ENCODE data around the gene LIX1. TPM values are rescaled to one million over a fixed set of nuclear protein-coding genes. Genes with fewer than 3 reads are reported as not detected.
A peak's percentile ranks its signal among the peaks of the same experiment; 100 is the strongest.

Gene LIX1
- total RNA-seq, 1 donor = under 0.01 TPM

DNA sequence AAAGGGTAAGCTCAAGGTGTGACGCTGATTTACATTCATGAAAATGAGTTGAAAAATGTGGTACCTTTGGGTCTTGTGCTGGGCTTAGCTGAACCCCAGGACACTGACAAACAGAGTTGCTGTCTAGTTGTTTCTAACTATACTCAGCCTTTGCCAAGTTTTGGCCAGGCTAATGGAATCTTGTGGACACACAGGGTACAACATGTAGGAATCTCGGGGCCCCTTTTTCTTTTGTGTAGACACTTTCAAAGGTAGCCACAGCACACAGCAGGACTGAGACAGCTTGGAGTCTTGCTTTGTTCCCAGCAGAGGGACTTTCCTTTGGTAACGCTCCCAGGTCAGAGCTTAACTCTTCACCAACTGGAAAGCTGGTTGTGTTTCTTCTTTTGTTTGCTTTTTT is 7.8 kb downstream of the LIX1 start:
- TF ChIP-seq, protein P1, sequence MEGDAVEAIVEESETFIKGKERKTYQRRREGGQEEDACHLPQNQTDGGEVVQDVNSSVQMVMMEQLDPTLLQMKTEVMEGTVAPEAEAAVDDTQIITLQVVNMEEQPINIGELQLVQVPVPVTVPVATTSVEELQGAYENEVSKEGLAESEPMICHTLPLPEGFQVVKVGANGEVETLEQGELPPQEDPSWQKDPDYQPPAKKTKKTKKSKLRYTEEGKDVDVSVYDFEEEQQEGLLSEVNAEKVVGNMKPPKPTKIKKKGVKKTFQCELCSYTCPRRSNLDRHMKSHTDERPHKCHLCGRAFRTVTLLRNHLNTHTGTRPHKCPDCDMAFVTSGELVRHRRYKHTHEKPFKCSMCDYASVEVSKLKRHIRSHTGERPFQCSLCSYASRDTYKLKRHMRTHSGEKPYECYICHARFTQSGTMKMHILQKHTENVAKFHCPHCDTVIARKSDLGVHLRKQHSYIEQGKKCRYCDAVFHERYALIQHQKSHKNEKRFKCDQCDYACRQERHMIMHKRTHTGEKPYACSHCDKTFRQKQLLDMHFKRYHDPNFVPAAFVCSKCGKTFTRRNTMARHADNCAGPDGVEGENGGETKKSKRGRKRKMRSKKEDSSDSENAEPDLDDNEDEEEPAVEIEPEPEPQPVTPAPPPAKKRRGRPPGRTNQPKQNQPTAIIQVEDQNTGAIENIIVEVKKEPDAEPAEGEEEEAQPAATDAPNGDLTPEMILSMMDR (IDR thresholded peaks at IDR 0.05; ENCODE audit: insufficient read depth, low read depth, low read length) = no peak
- no peak overlapping the region for H3K4me3 ChIP-seq (ENCODE audit: low read depth, low read length)
- DNase-seq (ENCODE audit: low read depth) = no peak

DNA sequence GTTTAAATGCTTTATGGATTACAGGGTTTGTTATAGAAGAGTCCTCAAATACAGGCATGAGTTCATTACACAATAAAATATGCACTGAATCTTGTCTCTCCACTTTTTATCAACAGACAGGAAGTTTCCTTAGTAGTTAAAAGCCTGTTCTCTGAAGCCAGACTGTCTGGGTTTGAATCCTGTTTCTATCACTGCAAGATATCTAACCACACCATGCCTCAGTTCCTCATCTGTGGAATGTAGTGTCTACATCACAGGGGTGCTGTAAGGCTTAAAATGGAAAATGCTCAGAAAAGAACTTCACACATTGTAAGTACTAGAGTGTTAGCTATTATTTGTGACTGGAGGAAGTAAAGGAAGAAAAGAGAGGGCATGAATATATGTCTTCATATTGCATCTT is 9.3 kb downstream of the LIX1 start:
- TF ChIP-seq, protein P1 (IDR thresholded peaks at IDR 0.05; ENCODE audit: insufficient read depth, low read depth, low read length) = no peak
- DNase-seq (ENCODE audit: low read depth) = no peak

DNA sequence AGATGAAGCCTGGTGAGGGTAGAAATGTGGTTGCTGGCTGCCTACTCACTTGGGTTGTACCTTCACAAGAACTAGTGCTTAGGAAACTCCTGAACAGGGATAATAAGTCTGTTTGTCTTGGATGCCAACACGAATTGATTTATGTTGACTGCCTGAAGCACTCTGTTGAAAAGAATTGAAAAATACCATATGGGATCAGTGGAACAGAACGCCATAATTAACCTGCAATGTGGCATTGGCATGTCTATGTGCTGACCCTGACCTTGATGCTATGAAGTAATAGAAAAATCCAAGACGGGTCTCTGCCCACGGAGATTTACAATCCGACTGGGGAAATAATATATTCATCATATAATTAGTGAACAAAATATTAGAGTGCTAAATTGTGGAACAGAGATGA is 10.5 kb downstream of the LIX1 start:
- H3K4me3 ChIP-seq (ENCODE audit: low read depth, low read length) = no peak overlapping the region
- TF ChIP-seq, protein P1 (IDR thresholded peaks at IDR 0.05; ENCODE audit: insufficient read depth, low read depth, low read length) = no peak
- no peak for DNase-seq (ENCODE audit: low read depth)

More for the DNA sequence above, 9.3 kb downstream of the LIX1 start:
- no peak overlapping the region for H3K4me3 ChIP-seq (ENCODE audit: low read depth, low read length)

DNA sequence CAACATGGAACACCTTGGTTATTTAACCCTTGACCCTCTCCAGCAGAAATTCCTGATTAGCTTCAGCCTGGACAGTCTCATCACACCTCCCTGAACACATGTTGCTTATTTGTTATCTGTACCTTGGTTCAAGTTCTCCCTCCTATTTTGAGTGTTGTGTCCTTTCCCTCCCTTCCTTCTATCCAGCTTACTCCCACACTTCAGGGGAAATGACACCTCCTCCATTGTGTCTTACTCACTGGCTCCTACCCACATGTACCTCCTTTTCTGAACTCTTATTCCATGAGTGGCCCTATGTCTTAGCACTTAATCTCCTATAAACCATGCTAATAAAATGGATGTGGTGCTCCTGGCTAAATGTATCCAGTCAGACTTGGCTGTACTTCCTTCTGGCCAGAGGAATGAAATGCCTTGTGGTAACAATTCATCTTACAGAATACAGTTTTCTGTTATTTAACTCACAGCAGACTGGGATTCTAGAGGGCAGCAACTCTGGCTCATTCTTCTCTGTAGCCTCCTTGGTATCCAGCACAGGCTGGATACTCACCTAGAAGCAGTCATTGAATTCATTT is 11.2 kb downstream of the LIX1 start:
- DNase-seq (ENCODE audit: low read depth) = peak; percentile 20
- H3K4me3 ChIP-seq (ENCODE audit: low read depth, low read length) = no peak overlapping the region
- TF ChIP-seq, protein P1 (IDR thresholded peaks at IDR 0.05; ENCODE audit: insufficient read depth, low read depth, low read length) = no peak

DNA sequence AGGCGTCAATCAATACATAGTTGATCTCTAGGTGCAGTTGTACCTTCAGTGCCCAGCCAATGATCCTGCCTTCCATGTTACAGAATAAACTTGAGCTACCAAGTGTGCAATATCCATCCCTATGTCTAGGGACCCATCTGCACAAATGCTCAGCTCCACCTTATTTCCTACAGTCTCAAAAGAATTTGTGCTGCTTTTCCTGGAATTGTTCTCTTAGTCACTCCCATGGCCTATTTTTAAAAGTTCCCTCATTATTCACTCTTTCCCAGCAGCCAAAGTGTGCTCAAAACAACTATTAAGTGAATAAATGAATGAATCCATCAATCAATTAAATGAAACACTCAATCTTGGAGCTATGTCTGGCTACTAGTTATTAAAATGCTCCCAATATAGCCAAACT is 14.7 kb downstream of the LIX1 start:
- TF ChIP-seq, protein P1 (IDR thresholded peaks at IDR 0.05; ENCODE audit: insufficient read depth, low read depth, low read length) = no peak
- no peak for DNase-seq (ENCODE audit: low read depth)
- H3K4me3 ChIP-seq (ENCODE audit: low read depth, low read length) = no peak overlapping the region

DNA sequence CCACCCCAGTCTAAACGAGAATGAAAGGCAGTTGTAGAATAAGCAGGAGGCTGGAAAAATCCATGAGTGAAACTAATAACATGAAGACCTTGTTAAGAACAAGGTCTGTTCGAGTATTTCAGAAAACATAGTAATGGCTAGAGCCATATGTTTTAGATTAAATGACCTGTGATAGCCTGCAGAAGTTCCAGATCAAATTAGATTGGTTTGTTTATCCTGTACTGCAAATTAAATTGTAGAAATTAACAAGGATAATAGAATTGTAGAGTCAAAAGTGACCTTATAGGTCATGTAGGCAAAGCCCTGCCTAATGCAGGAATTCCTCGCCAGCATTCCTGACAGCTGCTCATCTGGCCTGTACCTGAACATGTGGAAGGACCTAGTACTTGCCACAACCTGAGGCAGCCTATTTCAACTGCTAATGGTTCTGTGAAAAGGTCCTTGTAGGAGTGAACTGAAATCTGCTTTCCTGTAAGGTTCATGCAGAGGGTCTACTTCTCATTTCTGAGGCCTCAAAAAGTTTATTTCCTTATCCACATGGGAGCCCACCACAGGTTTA is 17.2 kb downstream of the LIX1 start:
- no peak overlapping the region for H3K4me3 ChIP-seq (ENCODE audit: low read depth, low read length)
- DNase-seq (ENCODE audit: low read depth) = no peak
- TF ChIP-seq, protein P1 (IDR thresholded peaks at IDR 0.05; ENCODE audit: insufficient read depth, low read depth, low read length) = no peak

DNA sequence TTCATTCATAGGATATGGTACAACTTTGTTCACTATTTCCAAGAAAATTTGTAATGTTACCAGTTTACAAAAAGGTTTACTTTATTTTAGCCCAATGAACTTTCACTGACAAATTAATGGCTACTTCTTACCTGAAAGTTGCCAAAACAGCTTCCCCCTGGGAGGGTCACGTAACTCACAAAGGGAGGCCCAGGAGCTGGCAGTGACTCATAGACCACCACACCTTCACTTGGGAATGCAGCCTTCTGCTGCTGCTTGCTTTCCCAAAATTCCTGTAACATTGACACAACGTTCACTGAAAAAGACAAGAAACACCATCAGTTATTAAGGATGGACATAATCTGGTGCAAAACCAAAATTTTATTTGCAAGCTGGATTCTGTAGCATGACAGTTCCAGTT is 18.1 kb downstream of the LIX1 start:
- no peak for DNase-seq (ENCODE audit: low read depth)

More for the DNA sequence above, 18.1 kb downstream of the LIX1 start:
- TF ChIP-seq, protein P1 (IDR thresholded peaks at IDR 0.05; ENCODE audit: insufficient read depth, low read depth, low read length) = no peak
- H3K4me3 ChIP-seq (ENCODE audit: low read depth, low read length) = no peak overlapping the region

Measured in fibroblast of villous mesenchyme (primary cell).